Cardiac muscle cell (in vitro differentiated cells and primary cell): Measurements from ENCODE around the gene TRIO. TPM values are rescaled to one million over a fixed set of nuclear protein-coding genes. Genes with fewer than 3 reads are reported as not detected.

Experiments used
- DNase-seq, 2 donors: peaks; one replicate each; pipeline versions ENCODE4 v3.0.0 to v3.0.0-alpha.2; 2010 to 2017; ENCODE audit warnings: low read depth in 1 of 2, low spot score in 1 of 2
- H3K27ac ChIP-seq: fragments of 200-600 bp; sonication (generic); 2 replicates; pipeline ENCODE4 v1.5.1; 2016
- H3K27me3 ChIP-seq: fragments of 200-600 bp; sonication (generic); 2 replicates; pipeline ENCODE4 v1.6.0; 2016; ENCODE audit warnings: control low read depth
- H3K36me3 ChIP-seq: fragments of 200-600 bp; sonication (generic); 2 replicates; pipeline ENCODE4 v1.5.1; 2016; ENCODE audit warnings: control low read depth
- H3K4me1 ChIP-seq: fragments of 200-600 bp; sonication (generic); 2 replicates; pipeline ENCODE4 v1.8.1; 2017; ENCODE audit warnings: low read depth, mild to moderate bottlenecking, mixed run types
- H3K4me3 ChIP-seq: fragments of 200-600 bp; sonication (generic); 2 replicates; pipeline ENCODE4 v1.5.1; 2016; ENCODE audit warnings: mild to moderate bottlenecking
- H3K9me3 ChIP-seq: fragments of 200-600 bp; sonication (generic); 2 replicates; pipeline ENCODE4 v1.5.1; 2017; ENCODE audit warnings: low read depth, mild to moderate bottlenecking, control low read depth
- polyA plus RNA-seq: library from polyadenylated mRNA; unstranded; fragments of >200 nt; fragmentation: Nextera tagmentation; extraction: Ambion mirVana; gene quantifications from 2 replicates; pipeline ENCODE4 v1.2.1, GENCODE V29; 2016
- total RNA-seq: library from RNA; depleted of rRNA; stranded (reverse); fragments of >200 nt; gene quantifications from 2 replicates; pipeline ENCODE4 v1.2.3, GENCODE V29; 2016
- TF ChIP-seq, protein P1 (sequence below): IDR thresholded peaks from 2 replicates; pipeline ENCODE4 v1.5.1; 2012; ENCODE audit warnings: low read depth, mild to moderate bottlenecking, low read length

TRIO gene
- total and polyA plus RNA-seq, 2 experiments from 2014 or later = 15.5 to 104 TPM

DNA sequence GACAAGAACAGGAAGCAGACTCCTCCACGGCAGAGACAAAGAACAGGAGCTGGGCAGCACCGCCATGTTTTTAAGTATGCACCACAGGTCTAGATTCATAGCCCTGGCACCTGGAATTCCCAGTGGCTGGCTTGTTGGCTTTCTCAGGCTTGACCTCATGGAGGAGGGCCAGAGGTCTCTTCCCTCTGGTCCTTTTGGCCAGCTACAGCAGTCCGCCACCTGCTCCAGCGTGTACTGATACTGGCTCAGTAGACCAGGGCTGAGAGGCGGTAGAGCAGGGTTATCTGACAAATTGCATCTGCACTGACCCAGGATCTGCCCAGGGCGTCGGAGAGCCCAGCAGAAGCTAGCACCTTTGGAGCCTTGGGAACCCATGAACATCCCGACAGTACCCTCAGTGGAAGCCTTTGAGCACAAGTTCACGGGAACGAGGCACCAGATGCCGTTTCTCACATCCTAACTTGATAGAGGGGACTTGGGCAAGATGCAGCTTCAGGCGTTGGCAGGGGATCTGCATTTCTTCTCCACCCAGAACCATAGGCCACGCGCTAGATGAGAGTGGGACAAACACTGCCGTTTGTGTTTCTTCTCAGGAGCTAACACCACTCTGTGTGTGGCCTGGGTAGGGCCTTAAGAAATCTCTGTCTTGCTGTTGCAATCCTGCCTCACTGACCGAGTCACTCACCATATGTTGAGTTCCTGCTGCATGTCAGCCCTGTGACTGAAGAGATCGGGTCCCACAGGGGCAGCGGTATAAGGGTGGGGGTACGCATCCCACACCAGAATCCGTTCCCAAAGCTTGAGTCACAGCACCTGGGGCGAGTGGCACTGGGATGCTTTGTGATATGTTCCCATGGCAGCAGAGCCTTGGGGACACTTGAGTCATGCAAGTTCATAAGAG is 348.1 kb downstream of the TRIO start:
- TF ChIP-seq, protein P1, sequence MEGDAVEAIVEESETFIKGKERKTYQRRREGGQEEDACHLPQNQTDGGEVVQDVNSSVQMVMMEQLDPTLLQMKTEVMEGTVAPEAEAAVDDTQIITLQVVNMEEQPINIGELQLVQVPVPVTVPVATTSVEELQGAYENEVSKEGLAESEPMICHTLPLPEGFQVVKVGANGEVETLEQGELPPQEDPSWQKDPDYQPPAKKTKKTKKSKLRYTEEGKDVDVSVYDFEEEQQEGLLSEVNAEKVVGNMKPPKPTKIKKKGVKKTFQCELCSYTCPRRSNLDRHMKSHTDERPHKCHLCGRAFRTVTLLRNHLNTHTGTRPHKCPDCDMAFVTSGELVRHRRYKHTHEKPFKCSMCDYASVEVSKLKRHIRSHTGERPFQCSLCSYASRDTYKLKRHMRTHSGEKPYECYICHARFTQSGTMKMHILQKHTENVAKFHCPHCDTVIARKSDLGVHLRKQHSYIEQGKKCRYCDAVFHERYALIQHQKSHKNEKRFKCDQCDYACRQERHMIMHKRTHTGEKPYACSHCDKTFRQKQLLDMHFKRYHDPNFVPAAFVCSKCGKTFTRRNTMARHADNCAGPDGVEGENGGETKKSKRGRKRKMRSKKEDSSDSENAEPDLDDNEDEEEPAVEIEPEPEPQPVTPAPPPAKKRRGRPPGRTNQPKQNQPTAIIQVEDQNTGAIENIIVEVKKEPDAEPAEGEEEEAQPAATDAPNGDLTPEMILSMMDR = no peak
- Histone ChIP-seq H3K36me3 (peaks cover 29% of the 10 kb centered on the region), H3K4me3 (no peak overlapping the region), H3K27me3 (no peaks in the 10 kb centered on the region), H3K9me3 (no peaks in the 10 kb centered on the region), H3K27ac (no peak overlapping the region), H3K4me1 (no peaks in the 10 kb centered on the region)
- peak in 1 of 2 donors; percentile 75 for DNase-seq

DNA sequence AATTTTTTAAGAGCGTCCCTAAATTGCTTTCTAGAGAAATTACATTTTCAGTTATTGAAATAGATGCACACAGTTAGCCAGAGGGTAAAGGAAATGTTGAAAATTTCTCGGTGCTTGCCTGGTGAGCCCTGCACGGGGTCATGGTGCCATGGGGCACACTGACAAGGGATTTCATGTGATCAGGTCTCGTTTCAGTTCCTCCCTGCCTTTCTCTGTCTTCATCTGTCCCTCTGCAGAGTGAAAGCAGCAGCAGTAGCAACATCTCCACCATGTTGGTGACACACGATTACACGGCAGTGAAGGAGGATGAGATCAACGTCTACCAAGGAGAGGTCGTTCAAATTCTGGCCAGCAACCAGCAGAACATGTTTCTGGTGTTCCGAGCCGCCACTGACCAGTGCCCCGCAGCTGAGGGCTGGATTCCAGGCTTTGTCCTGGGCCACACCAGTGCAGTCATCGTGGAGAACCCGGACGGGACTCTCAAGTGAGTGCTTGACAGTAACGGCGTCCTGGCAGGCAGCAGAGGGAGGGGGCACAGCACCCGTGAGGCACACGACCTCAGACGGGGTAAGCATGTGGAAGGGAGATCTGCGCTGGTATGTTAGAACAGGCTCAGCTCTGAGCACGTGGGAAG is 349.3 kb downstream of the TRIO start:
- peaks cover 39% of the 10 kb centered on the region for H3K36me3 ChIP-seq

DNA sequence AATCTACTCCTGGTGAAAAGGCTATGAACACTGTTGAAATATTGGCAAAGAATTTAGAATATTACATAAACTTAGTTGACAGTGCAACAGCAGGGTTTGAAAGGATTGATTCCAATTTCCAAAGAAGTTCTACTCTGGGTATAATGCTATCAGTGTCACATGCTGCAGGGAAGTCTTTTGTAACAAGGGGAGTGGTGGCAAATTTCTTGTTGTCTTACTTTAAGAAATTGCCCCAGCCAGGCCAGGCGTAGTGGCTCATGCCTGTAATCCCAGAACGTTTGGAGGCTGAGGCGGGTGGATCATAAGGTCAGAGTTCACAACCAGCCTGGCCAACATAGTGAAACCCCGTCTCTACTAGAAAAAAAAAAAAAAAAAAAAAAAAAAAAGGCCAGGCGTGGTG is 352.2 kb downstream of the TRIO start:
- Histone ChIP-seq H3K27me3 (no peaks in the 10 kb centered on the region), H3K4me1 (no peaks in the 10 kb centered on the region), H3K9me3 (no peaks in the 10 kb centered on the region), H3K36me3 (peaks cover 41% of the 10 kb centered on the region), H3K27ac (no peak overlapping the region), H3K4me3 (no peak overlapping the region)
- TF ChIP-seq, protein P1 = no peak
- no peak for DNase-seq

More for the DNA sequence above, 349.3 kb downstream of the TRIO start:
- H3K27ac ChIP-seq = no peak overlapping the region
- no peak for DNase-seq
- H3K27me3 ChIP-seq = no peaks in the 10 kb centered on the region
- no peaks in the 10 kb centered on the region for H3K4me1 ChIP-seq
- H3K4me3 ChIP-seq = no peak overlapping the region
- TF ChIP-seq, protein P1 = no peak
- H3K9me3 ChIP-seq = no peaks in the 10 kb centered on the region

DNA sequence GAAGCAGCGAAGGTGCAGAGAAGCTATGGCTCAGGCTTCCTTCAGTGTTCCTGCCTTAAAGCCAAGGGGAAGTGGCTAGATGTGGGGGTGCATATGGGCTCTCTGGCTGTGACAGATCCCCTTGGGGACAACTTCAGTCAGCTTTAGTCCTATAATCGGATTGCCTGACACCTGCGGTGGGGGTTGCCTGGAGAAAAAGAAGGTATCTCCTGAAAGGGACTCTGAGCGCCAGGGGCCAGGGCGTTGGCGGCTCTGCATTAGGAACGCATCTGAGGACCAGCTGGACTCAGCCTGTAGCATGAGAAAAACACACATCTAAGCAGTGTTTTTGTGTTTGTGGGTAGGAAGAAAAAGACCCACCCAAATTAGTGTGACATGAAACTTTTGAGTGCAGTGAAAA is 354.2 kb downstream of the TRIO start:
- Histone ChIP-seq H3K4me1 (no peaks in the 10 kb centered on the region), H3K9me3 (no peaks in the 10 kb centered on the region), H3K36me3 (peaks cover 39% of the 10 kb centered on the region), H3K4me3 (no peak overlapping the region), H3K27ac (no peak overlapping the region), H3K27me3 (no peaks in the 10 kb centered on the region)
- TF ChIP-seq, protein P1 = no peak
- no peak for DNase-seq

DNA sequence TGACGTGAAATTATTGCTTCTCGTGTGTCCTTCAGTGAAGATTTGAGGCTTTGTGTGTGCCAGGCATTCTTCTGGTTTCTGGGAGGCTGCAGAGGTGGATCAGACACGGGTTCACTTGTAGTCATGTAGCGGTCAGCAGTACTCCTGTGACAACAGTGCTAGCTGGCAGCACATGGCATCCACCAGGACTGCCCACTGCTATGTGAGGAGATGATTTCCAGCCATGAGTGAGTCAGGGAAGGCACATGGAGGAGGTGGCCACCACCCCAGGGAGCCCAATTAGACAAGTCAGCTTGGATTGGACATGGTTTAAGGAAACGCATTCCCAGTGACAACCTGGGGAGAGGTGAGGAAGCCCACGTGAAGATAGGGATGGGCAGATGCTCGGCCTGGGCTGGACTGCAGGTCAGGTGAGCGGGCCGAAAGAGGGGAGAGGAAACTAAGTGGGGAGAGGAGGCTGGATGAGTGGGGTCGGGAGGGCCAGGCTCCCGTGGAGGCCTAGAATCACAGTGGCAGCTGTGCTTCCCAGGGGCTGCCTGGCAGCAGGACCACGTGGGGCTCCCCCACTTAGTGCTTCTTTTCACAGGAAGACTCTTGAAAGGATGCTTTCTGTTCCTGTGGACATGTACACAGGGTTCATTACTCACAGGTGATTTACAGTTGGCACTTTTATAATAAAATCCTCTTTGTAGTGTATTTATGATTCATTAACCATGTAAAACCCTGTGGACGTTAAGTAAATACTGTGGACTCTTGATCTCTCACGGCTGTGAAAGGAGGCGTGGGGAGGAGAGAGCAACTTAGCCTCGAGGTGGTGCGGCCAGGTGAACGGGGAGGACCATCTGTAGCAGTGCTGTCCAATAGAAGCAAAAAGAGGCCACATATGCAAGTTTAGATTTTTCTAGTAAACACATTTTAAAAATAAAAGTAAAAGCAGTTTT is 358.5 kb downstream of the TRIO start:
- TF ChIP-seq, protein P1 = no peak
- Histone ChIP-seq H3K27ac (no peak overlapping the region), H3K4me3 (no peak overlapping the region), H3K36me3 (peaks cover 32% of the 10 kb centered on the region), H3K4me1 (no peaks in the 10 kb centered on the region), H3K27me3 (no peaks in the 10 kb centered on the region), H3K9me3 (no peaks in the 10 kb centered on the region)
- DNase-seq = no peak
